GM23338 (cell line): ENCODE data around the gene ANO6. TPM values are rescaled to one million over a fixed set of nuclear protein-coding genes. Genes with fewer than 3 reads are reported as not detected.

Experiments used
- ATAC-seq: fragments of 200-7000 bp; cut with Tn5 transposase; 3 replicates; pipeline ENCODE4 v1.9.1; 2020
- DNase-seq: peaks from one replicate; pipeline ENCODE4 v3.0.0-alpha.2; 2015; ENCODE audit warnings: low spot score
- H2AFZ ChIP-seq: fragments of 200-600 bp; sonication (generic); 2 replicates; pipeline ENCODE4 v1.8.0; 2016; ENCODE audit warnings: antibody characterized with exemption, mild to moderate bottlenecking, moderate library complexity
- H3F3A ChIP-seq: fragments of 200-600 bp; sonication (generic); replicated peaks from 2 replicates; pipeline ENCODE4 v1.8.0; 2017; ENCODE audit warnings: antibody characterized with exemption, mixed run types, low read depth
- H3K27ac ChIP-seq: fragments of 200-600 bp; sonication (generic); 2 replicates; pipeline ENCODE4 v1.6.1; 2016; ENCODE audit warnings: low read depth
- H3K27me3 ChIP-seq: fragments of 200-600 bp; sonication (generic); 2 replicates; pipeline ENCODE4 v1.8.0; 2016; ENCODE audit warnings: mild to moderate bottlenecking, mixed run types, moderate library complexity; ENCODE audit not compliant: insufficient read depth
- H3K36me3 ChIP-seq: fragments of 200-600 bp; sonication (generic); 2 replicates; pipeline ENCODE4 v1.8.0; 2016; ENCODE audit warnings: mild to moderate bottlenecking; ENCODE audit not compliant: insufficient read depth
- H3K4me1 ChIP-seq: fragments of 200-600 bp; sonication (generic); 2 replicates; pipeline ENCODE4 v1.8.0; 2016; ENCODE audit warnings: mild to moderate bottlenecking, moderate library complexity; ENCODE audit not compliant: insufficient read depth
- H3K4me2 ChIP-seq: fragments of 200-600 bp; sonication (generic); 2 replicates; pipeline ENCODE4 v1.7.1; 2017; ENCODE audit warnings: mixed run types
- H3K4me3 ChIP-seq: fragments of 200-600 bp; sonication (generic); 2 replicates; pipeline ENCODE4 v1.6.1; 2016; ENCODE audit warnings: mixed run types
- H3K79me2 ChIP-seq: fragments of 200-600 bp; sonication (generic); replicated peaks from 2 replicates; pipeline ENCODE4 v1.8.0; 2017; ENCODE audit warnings: mild to moderate bottlenecking; ENCODE audit not compliant: insufficient read depth
- H3K9me2 ChIP-seq: fragments of 200-600 bp; sonication (generic); 2 replicates; pipeline ENCODE4 v1.8.0; 2017; ENCODE audit not compliant: insufficient read depth
- H4K20me1 ChIP-seq: fragments of 200-600 bp; sonication (generic); replicated peaks from 2 replicates; pipeline ENCODE4 v1.8.0; 2017; ENCODE audit warnings: mild to moderate bottlenecking; ENCODE audit not compliant: insufficient read depth
- H3K27ac Mint-ChIP-seq: 2 replicates; pipeline ENCODE4 v1.8.0; 2020; ENCODE audit warnings: inconsistent platforms, mild to moderate bottlenecking, moderate library complexity, mixed read lengths
- H3K27me3 Mint-ChIP-seq: 3 replicates; pipeline ENCODE4 v1.8.0; 2022; ENCODE audit warnings: low read depth, mild to moderate bottlenecking, moderate library complexity, mixed read lengths, inconsistent platforms; ENCODE audit not compliant: insufficient read depth, poor library complexity
- H3K36me3 Mint-ChIP-seq: 3 replicates; pipeline ENCODE4 v1.8.0; 2021; ENCODE audit warnings: low read depth, mild to moderate bottlenecking, inconsistent platforms, moderate library complexity, mixed read lengths
- H3K4me1 Mint-ChIP-seq: 3 replicates; pipeline ENCODE4 v1.8.0; 2020; ENCODE audit warnings: mild to moderate bottlenecking, inconsistent platforms, mixed read lengths
- H3K4me3 Mint-ChIP-seq: 3 replicates; pipeline ENCODE4 v1.8.0; 2021; ENCODE audit warnings: moderate library complexity, mild to moderate bottlenecking, inconsistent platforms, mixed read lengths
- H3K9me3 Mint-ChIP-seq: 3 replicates; pipeline ENCODE4 v1.8.0; 2020; ENCODE audit warnings: moderate library complexity, mild to moderate bottlenecking, inconsistent platforms, mixed read lengths
- EZH2phosphoT487 ChIP-seq: fragments of 200-600 bp; sonication (generic); IDR thresholded peaks from one replicate; pipeline ENCODE4 v1.8.1; 2018; ENCODE audit warnings: antibody characterized with exemption; ENCODE audit not compliant: unreplicated experiment
- JUNB ChIP-seq: IDR thresholded peaks from one replicate; pipeline ENCODE4 v1.6.1; 2016; ENCODE audit warnings: antibody characterized with exemption; ENCODE audit not compliant: unreplicated experiment
- ZNF114 ChIP-seq: fragments of 250-450 bp; sonication (Bioruptor Pico); IDR thresholded peaks from 2 replicates; pipeline ENCODE4 v1.5.0; 2020; ENCODE audit warnings: mild to moderate bottlenecking, moderate library complexity
- ZNF331 ChIP-seq: fragments of 250-450 bp; sonication (Bioruptor Pico); IDR thresholded peaks from 2 replicates; pipeline ENCODE4 v1.5.0; 2020; ENCODE audit warnings: low read depth, mild to moderate bottlenecking, moderate library complexity
- ZNF462 ChIP-seq: fragments of 250-450 bp; sonication (Bioruptor Pico); IDR thresholded peaks from 2 replicates; pipeline ENCODE4 v1.5.0; 2020; ENCODE audit warnings: mild to moderate bottlenecking, moderate library complexity
- polyA plus RNA-seq: library from polyadenylated mRNA; unstranded; fragments of >200 nt; fragmentation: Nextera tagmentation; extraction: Ambion mirVana; gene quantifications from 2 replicates; pipeline ENCODE4 v1.2.1, GENCODE V29; 2016
- total RNA-seq: library from RNA; depleted of rRNA; stranded (reverse); fragments of >200 nt; shearing (Covaris generic); gene quantifications from 2 replicates; pipeline ENCODE4 v1.2.3, GENCODE V29; 2014
- TF ChIP-seq, protein P1 (sequence below), 2 experiments: fragments of 200-600 bp in 1 of 2; sonication (generic) in 1 of 2; conservative IDR thresholded peaks; 2 replicates each; pipeline versions ENCODE4 v1.5.1 to v1.6.1; 2016 to 2017; ENCODE audit warnings: antibody characterized with exemption in 2 of 2, low read depth in 2 of 2, mild to moderate bottlenecking in 2 of 2, moderate library complexity in 1 of 2
- TF ChIP-seq, protein P2 (sequence below): IDR thresholded peaks from one replicate; pipeline ENCODE4 v1.6.1; 2018; ENCODE audit warnings: antibody characterized with exemption; ENCODE audit not compliant: unreplicated experiment
- TF ChIP-seq, protein P3 (sequence below): IDR thresholded peaks from 2 replicates; pipeline ENCODE4 v1.6.1; 2016; ENCODE audit warnings: antibody characterized with exemption

The ANO6 gene
- total and polyA plus RNA-seq, 2 experiments from 2014 or later, result 21.1 to 48.9 TPM

- DNase-seq, result no peak
- peaks cover 19% of the 10 kb centered on the region for H3K4me1 Mint-ChIP-seq
Measured at GRCh38 chr12:45324391-45324790, 108.5 kb downstream of the ANO6 start.

GRCh38 chr12:45326358-45326975, 110.6 kb downstream of the ANO6 start:
- Histone ChIP-seq H3K27ac (no peak overlapping the region), H3K9me2 (no peaks in the 10 kb centered on the region), H3K4me2 (no peak overlapping the region), H3K4me1 (no peaks in the 10 kb centered on the region), H3K36me3 (no peaks in the 10 kb centered on the region; the same call in 1 of the 2 replicates), H3K4me3 (no peak overlapping the region), H3K79me2 (peaks cover 6% of the 10 kb centered on the region; the same call in 1 of the 2 replicates), H4K20me1 (peaks cover 4% of the 10 kb centered on the region; the same call in 1 of the 2 replicates), H3F3A (no peaks in the 10 kb centered on the region), H2AFZ (no peak overlapping the region), H3K27me3 (no peaks in the 10 kb centered on the region)
- Mint-ChIP-seq H3K36me3 (no peaks in the 10 kb centered on the region; the same call in 1 of the 3 replicates), H3K9me3 (no peaks in the 10 kb centered on the region), H3K27me3 (no peaks in the 10 kb centered on the region), H3K4me3 (no peak overlapping the region), H3K27ac (no peak overlapping the region; the same call in 1 of the 2 replicates), H3K4me1 (peaks cover 22% of the 10 kb centered on the region)
- no peak for DNase-seq
- no peak for ATAC-seq
- TF ChIP-seq ZNF331 (CRISPR knock-in tag) (no peak), ZNF462 (no peak), JUNB (no peak), EZH2phosphoT487 (no peak), ZNF114 (CRISPR knock-in tag) (no peak)
- TF ChIP-seq, protein P1, sequence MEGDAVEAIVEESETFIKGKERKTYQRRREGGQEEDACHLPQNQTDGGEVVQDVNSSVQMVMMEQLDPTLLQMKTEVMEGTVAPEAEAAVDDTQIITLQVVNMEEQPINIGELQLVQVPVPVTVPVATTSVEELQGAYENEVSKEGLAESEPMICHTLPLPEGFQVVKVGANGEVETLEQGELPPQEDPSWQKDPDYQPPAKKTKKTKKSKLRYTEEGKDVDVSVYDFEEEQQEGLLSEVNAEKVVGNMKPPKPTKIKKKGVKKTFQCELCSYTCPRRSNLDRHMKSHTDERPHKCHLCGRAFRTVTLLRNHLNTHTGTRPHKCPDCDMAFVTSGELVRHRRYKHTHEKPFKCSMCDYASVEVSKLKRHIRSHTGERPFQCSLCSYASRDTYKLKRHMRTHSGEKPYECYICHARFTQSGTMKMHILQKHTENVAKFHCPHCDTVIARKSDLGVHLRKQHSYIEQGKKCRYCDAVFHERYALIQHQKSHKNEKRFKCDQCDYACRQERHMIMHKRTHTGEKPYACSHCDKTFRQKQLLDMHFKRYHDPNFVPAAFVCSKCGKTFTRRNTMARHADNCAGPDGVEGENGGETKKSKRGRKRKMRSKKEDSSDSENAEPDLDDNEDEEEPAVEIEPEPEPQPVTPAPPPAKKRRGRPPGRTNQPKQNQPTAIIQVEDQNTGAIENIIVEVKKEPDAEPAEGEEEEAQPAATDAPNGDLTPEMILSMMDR (conservative IDR thresholded peaks at IDR 0.05; ENCODE audit: low read depth in 2 of 2), result no peak
- TF ChIP-seq, protein P2, sequence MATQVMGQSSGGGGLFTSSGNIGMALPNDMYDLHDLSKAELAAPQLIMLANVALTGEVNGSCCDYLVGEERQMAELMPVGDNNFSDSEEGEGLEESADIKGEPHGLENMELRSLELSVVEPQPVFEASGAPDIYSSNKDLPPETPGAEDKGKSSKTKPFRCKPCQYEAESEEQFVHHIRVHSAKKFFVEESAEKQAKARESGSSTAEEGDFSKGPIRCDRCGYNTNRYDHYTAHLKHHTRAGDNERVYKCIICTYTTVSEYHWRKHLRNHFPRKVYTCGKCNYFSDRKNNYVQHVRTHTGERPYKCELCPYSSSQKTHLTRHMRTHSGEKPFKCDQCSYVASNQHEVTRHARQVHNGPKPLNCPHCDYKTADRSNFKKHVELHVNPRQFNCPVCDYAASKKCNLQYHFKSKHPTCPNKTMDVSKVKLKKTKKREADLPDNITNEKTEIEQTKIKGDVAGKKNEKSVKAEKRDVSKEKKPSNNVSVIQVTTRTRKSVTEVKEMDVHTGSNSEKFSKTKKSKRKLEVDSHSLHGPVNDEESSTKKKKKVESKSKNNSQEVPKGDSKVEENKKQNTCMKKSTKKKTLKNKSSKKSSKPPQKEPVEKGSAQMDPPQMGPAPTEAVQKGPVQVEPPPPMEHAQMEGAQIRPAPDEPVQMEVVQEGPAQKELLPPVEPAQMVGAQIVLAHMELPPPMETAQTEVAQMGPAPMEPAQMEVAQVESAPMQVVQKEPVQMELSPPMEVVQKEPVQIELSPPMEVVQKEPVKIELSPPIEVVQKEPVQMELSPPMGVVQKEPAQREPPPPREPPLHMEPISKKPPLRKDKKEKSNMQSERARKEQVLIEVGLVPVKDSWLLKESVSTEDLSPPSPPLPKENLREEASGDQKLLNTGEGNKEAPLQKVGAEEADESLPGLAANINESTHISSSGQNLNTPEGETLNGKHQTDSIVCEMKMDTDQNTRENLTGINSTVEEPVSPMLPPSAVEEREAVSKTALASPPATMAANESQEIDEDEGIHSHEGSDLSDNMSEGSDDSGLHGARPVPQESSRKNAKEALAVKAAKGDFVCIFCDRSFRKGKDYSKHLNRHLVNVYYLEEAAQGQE, result no peak
- TF ChIP-seq, protein P3, sequence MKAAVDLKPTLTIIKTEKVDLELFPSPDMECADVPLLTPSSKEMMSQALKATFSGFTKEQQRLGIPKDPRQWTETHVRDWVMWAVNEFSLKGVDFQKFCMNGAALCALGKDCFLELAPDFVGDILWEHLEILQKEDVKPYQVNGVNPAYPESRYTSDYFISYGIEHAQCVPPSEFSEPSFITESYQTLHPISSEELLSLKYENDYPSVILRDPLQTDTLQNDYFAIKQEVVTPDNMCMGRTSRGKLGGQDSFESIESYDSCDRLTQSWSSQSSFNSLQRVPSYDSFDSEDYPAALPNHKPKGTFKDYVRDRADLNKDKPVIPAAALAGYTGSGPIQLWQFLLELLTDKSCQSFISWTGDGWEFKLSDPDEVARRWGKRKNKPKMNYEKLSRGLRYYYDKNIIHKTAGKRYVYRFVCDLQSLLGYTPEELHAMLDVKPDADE, result no peak

More at GRCh38 chr12:45324391-45324790, 108.5 kb downstream of the ANO6 start:
- Mint-ChIP-seq H3K27ac (no peak overlapping the region), H3K4me3 (no peak overlapping the region), H3K27me3 (no peaks in the 10 kb centered on the region), H3K36me3 (no peaks in the 10 kb centered on the region; the same call in 2 of the 3 replicates), H3K9me3 (no peaks in the 10 kb centered on the region)
- Histone ChIP-seq H3F3A (no peaks in the 10 kb centered on the region), H2AFZ (no peak overlapping the region), H3K27me3 (no peaks in the 10 kb centered on the region), H3K4me2 (no peak overlapping the region), H3K9me2 (no peaks in the 10 kb centered on the region), H3K4me1 (no peaks in the 10 kb centered on the region), H3K79me2 (peaks cover 13% of the 10 kb centered on the region; the same call in 1 of the 2 replicates), H3K36me3 (no peaks in the 10 kb centered on the region), H3K27ac (no peak overlapping the region), H4K20me1 (peaks cover 11% of the 10 kb centered on the region; the same call in 1 of the 2 replicates), H3K4me3 (no peak overlapping the region)
- no peak for ATAC-seq
- no peak for TF ChIP-seq JUNB
